Measurements from ENCODE around the gene CYP27C1. TPM values are rescaled to one million over a fixed set of nuclear protein-coding genes. Genes with fewer than 3 reads are reported as not detected.

CYP27C1 gene
- polyA plus RNA-seq, 1 donor from 2014 or later = 0.84 TPM

GRCh38 chr2:127142663-127143630 is 77.2 kb downstream of the CYP27C1 start:
- TF ChIP-seq CTCF (IDR thresholded peaks at IDR 0.05; ENCODE audit: poor library complexity, severe bottlenecking) (no peak), SMC3 (conservative IDR thresholded peaks at IDR 0.05; ENCODE audit: poor library complexity) (no peak), REST (IDR thresholded peaks at IDR 0.05; ENCODE audit: borderline replicate concordance) (no peak), MXI1 (conservative IDR thresholded peaks at IDR 0.05; ENCODE audit: poor library complexity, severe bottlenecking) (no peak), POLR2AphosphoS5 (IDR thresholded peaks at IDR 0.05) (no peak), EP300 (conservative IDR thresholded peaks at IDR 0.05; ENCODE audit: poor library complexity, severe bottlenecking) (no peak), RAD21 (conservative IDR thresholded peaks at IDR 0.05) (no peak), TAF1 (IDR thresholded peaks at IDR 0.05; ENCODE audit: low read depth) (no peak), EZH2 (IDR thresholded peaks at IDR 0.05; ENCODE audit: borderline replicate concordance, insufficient read depth, low read length, poor library complexity, severe bottlenecking) (no peak)
- Histone ChIP-seq H3K4me3 (ENCODE audit: low read length) (no peak overlapping the region), H3K27ac (ENCODE audit: low read length) (no peak overlapping the region), H4K20me1 (ENCODE audit: insufficient read depth) (no peaks in the 10 kb centered on the region), H3K36me3 (ENCODE audit: insufficient read depth, low read length) (no peaks in the 10 kb centered on the region), H3K4me2 (ENCODE audit: low read length) (no peak overlapping the region), H3F3A (ENCODE audit: insufficient read depth, low read length, poor library complexity, severe bottlenecking) (no peaks in the 10 kb centered on the region), H2AFZ (ENCODE audit: low read depth, low read length) (no peak overlapping the region), H3K9me2 (ENCODE audit: insufficient read depth, low read length) (no peaks in the 10 kb centered on the region), H3K79me2 (replicated peaks; ENCODE audit: insufficient read depth, low read length) (no peaks in the 10 kb centered on the region), H3K9me3 (ENCODE audit: low read length) (no peaks in the 10 kb centered on the region), H3K27me3 (ENCODE audit: insufficient read depth, low read depth, low read length) (no peaks in the 10 kb centered on the region), H3K9ac (ENCODE audit: low read length) (no peak overlapping the region)

GRCh38 chr2:127140538-127140937 is 79.6 kb downstream of the CYP27C1 start:
- no peak overlapping the region for H3K4me3 ChIP-seq (ENCODE audit: low read length)
- H4K20me1 ChIP-seq (ENCODE audit: insufficient read depth) = no peaks in the 10 kb centered on the region
- H3K9me2 ChIP-seq (ENCODE audit: insufficient read depth, low read length) = no peaks in the 10 kb centered on the region
- no peak overlapping the region for H3K9ac ChIP-seq (ENCODE audit: low read length)
- no peak overlapping the region for H3K27ac ChIP-seq (ENCODE audit: low read length)
- H2AFZ ChIP-seq (ENCODE audit: low read depth, low read length) = no peak overlapping the region
- no peaks in the 10 kb centered on the region for H3K9me3 ChIP-seq (ENCODE audit: low read length)
- no peaks in the 10 kb centered on the region for H3K27me3 ChIP-seq (ENCODE audit: insufficient read depth, low read depth, low read length)
- no peak overlapping the region for H3K4me2 ChIP-seq (ENCODE audit: low read length)
- no peaks in the 10 kb centered on the region for H3F3A ChIP-seq (ENCODE audit: insufficient read depth, low read length, poor library complexity, severe bottlenecking)
- H3K79me2 ChIP-seq (replicated peaks; ENCODE audit: insufficient read depth, low read length) = no peaks in the 10 kb centered on the region
- TF ChIP-seq EZH2 (IDR thresholded peaks at IDR 0.05; ENCODE audit: borderline replicate concordance, insufficient read depth, low read length, poor library complexity, severe bottlenecking) (no peak), CTCF (IDR thresholded peaks at IDR 0.05; ENCODE audit: poor library complexity, severe bottlenecking) (no peak), TAF1 (IDR thresholded peaks at IDR 0.05; ENCODE audit: low read depth) (no peak), POLR2AphosphoS5 (IDR thresholded peaks at IDR 0.05) (no peak), MXI1 (conservative IDR thresholded peaks at IDR 0.05; ENCODE audit: poor library complexity, severe bottlenecking) (no peak), EP300 (conservative IDR thresholded peaks at IDR 0.05; ENCODE audit: poor library complexity, severe bottlenecking) (no peak), SMC3 (conservative IDR thresholded peaks at IDR 0.05; ENCODE audit: poor library complexity) (no peak), REST (IDR thresholded peaks at IDR 0.05; ENCODE audit: borderline replicate concordance) (no peak), RAD21 (conservative IDR thresholded peaks at IDR 0.05) (no peak)
- no peaks in the 10 kb centered on the region for H3K36me3 ChIP-seq (ENCODE audit: insufficient read depth, low read length)

All from neural cell (in vitro differentiated cells).